Renal pelvis (tissue), 4 donors: ENCODE data around the gene ADK. TPM values are rescaled to one million over a fixed set of nuclear protein-coding genes. Genes with fewer than 3 reads are reported as not detected.

ENCODE experiments used
- DNase-seq: peaks from one replicate; pipeline ENCODE4 v3.0.0-alpha.2; 2013
- polyA plus RNA-seq, 3 donors: library from polyadenylated mRNA; unstranded; fragments of 120-200 nt; gene quantifications; one replicate each; pipeline ENCODE4 v1.2.1, GENCODE V29; 2013; ENCODE audit not compliant: insufficient read length in 3 of 3

ADK gene
- polyA plus RNA-seq, 3 donors = 27.4 to 29.5 (median 28.2) TPM

- no peak for DNase-seq
Measured at GRCh38 chr10:74658511-74658910, 507.5 kb downstream of the ADK start.

GRCh38 chr10:74662635-74663034 is 511.6 kb downstream of the ADK start:
- no peak for DNase-seq

DNA sequence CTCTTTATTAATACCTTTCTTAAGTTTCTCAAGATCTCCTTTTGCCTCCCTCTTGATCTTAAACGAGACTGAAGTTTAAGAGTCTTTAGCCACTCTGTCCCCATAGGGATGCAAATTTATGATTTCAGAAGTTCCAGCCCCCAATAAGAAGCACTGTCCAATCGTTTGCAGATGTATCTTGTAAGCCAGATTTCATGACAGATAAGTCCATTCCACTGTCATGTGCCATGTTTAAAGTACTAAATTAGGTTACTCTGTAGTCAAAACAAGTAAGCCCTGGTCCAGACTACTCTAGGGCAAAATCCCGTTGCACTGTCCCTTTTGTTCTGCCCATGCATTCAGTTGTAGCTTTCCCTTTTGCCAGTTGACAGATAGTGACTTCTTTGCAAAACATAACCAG is 518.2 kb downstream of the ADK start:
- DNase-seq = no peak

DNA sequence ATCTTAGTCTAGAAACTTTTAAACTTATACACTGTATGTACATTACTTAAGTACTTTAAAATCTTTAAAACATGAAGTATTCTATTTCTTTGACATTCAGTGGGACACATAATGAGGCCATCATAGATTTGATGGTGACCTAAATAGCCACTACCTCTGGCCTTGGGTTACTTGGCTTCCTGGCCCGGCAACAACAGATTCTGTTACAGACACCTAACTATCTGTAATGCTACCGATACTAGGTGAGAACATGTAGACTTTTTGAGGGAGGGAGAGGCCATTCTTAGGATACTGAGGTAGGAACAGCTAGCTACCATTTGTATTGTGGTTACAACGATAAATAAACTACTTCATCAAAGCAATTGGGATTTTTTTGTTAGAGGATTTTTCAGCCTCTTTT is 520.7 kb downstream of the ADK start:
- DNase-seq = no peak

GRCh38 chr10:74672430-74673165 is 521.6 kb downstream of the ADK start:
- DNase-seq = no peak

DNA sequence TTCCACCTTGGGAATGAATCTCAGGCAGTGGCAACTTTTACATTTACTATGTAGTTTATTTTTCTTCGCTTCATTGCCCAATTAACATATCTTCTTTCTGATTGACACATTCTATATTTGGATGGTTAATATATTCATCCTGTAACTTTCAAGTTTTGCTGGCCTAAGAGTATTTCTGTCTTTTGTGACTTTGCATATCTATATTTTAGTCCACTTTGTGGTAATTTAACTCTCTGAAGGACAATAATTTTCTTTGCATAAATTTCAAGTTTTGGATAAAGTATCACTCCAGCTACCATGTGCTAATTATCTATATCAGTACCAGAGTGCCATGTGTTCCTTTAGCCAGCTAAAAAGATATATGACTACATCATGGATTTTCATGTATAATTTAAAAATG is 523.9 kb downstream of the ADK start:
- DNase-seq = no peak

DNA sequence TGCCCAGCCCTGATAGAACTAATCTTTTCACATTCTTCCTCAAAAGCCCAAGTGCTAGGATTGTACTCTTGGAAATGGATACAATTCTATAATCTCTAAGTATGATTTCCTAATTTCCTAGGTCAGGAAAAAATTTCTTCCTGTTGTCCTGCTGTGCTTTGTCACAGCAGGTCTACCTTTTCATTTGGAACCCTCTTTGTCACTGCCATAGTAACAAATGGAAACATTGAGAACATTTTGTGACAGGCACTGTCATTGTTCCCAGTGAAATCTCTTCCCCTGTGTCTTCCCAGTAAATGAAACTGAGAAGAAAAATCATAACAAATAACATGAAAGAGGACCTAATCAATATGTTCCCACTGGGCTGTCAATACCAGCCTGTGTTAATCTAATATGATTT is 524.5 kb downstream of the ADK start:
- no peak for DNase-seq

DNA sequence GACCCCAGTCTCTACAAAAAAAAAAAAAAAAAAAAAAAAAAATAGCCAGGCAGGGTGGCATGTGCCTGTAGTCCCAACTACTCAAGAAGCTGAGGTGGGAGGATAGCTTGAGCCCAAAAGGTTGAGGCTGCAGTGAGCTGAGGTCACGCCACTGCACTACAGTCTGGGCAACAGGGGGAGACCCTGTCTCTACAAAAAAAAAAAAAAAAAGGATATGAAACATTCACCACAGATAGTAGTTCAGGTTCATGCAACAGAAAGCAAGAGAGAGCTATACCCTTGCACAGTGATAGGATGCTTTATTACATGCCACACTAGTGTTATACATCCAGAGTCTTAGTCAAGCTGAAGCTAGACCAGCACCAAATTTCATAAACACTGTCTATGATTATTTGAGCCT is 526.9 kb downstream of the ADK start:
- DNase-seq = no peak

DNA sequence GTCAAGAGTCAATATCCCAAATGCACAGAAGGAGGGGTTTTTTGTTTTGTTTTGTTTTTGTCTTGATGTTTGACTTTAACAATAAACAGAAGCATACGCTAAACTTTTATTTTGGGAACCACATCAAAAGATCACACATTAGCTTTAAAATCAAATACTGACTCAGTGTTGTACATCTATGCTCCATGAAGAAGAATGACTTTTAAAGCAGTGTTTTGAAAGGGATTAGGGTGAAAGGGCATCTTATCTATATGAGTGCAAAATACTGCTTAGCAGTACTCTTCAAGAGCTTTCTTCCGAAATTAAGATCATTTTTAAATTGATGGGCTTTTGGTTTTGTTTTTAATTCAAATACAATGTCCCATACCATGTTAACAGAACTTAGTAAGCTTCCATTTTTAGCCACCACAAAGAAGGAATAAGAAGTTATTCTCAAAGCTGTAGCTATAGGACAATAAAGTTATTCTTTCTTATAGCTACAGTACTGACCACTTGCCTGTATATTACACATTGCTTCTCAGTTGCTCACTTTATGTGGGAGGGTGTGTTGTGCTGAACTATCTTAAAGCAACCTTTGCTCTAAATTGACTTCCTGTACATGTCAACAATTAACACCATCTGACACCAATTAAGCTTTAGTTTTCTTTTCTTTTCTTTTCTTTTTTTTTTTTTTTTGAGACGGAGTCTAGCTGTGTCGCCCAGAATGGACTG is 531.1 kb downstream of the ADK start:
- no peak for DNase-seq

- DNase-seq = no peak
Measured at GRCh38 chr10:74683067-74683466, 532.0 kb downstream of the ADK start.

- no peak for DNase-seq
Measured at GRCh38 chr10:74683621-74684364, 532.8 kb downstream of the ADK start.

- DNase-seq = no peak
Measured at GRCh38 chr10:74684462-74684861, 533.4 kb downstream of the ADK start.

- no peak for DNase-seq
Measured at GRCh38 chr10:74685564-74685963, 534.5 kb downstream of the ADK start.

DNA sequence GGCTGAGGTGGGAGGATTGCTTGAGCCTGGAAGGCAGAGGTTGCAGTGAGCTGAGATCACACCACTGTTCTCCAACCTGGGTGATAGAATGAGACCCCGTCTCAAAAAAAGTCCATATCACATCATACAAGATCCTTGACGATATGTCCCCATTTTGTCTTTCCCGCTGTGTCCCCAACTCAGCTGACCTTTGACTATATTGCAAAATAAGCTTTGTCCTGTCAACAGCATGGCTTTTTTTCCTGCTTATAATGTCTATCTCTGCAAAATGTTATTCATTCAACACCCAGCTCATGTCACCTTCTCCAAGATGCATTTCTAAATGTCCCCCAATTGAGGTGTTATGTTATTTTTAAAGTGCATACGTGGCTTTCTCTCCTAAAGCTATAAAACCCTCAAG is 539.4 kb downstream of the ADK start:
- no peak for DNase-seq

DNA sequence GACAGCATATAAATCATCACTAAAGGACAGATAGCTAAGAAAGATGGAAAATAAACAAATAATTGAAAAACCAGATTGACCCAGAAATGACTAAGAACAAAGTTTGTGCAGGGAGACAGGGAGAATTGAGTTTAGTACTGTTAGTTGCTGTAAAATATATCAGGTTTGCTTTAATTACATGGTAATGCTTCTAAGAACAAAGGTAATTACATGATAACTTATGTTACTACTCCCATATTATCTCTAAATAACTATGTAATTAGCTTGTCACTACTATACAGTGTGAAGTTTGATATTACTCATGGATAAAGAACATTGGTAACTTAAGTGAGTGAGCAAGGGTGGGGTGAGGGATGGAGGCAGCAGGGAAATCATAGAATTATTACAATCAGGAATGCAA is 540.1 kb downstream of the ADK start:
- DNase-seq = no peak

GRCh38 chr10:74704629-74705357 is 553.8 kb downstream of the ADK start:
- DNase-seq = peak; percentile 37

- DNase-seq = no peak
Measured at GRCh38 chr10:74705358-74705980, 554.4 kb downstream of the ADK start.

DNA sequence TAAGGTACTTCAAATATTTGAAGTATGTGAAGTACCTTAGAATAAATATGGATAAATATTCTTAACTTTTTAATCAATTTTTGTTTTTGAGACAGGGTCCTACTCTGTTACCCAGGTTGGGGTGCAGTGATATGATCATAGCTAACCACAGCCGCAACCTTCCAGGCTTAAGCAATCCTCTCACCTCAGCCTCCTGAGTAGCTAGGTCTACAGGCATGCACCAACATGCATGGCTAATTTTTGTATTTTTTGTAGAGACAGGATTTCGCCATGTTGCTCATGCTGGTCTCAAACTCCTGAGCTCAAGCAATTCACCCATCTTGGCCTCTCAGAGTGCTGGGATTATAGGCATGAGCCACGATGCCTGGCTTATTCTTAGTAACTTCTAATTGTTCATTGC is 555.9 kb downstream of the ADK start:
- DNase-seq = no peak

DNA sequence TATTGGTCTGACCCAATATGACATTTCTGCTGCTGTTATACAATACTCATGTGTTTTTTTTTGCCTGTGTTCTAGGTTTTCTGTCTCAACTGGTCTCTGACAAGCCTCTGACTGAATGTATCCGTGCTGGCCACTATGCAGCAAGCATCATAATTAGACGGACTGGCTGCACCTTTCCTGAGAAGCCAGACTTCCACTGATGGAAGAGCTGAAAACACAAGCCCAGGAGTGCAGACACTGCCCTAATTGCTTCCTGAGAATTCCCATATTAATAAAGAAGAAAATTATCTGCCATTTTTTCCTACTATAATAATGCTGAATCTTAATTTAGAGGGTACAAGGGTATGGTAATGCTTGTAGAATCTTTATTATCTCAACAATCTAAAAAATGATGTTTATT is 557.2 kb downstream of the ADK start:
- DNase-seq = no peak

GRCh38 chr10:74718208-74718607 is 567.2 kb downstream of the ADK start:
- DNase-seq = no peak

- DNase-seq = no peak
Measured at GRCh38 chr10:74728225-74728624, 577.2 kb downstream of the ADK start.

DNA sequence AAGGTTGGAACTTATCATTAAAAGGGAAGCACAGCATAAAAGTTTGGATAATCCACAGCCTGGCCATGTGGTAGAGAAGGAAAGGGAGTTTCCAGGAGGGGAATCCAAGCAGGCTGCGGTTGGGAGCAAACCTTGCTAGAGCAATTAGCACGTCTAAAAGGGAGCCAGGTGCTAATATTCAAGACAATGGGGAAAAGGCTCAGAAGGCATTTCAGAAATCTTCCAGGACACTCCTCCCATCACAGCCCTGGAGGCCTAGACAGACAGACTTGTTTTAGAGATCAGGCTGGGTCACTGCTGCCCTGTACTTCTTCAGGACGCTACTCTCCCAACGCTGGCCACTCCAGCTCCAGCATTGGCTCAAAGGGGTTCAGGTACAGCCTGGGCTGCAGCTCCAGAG is 579.2 kb downstream of the ADK start:
- no peak for DNase-seq
